Heart left ventricle (tissue), 13 donors: ENCODE measurements around the gene RPL12.

ENCODE experiments used
- POLR2A ChIP-seq, 2 donors: fragments of 450-650 bp; IDR thresholded peaks; one replicate each; pipeline ENCODE4 v1.6.1; 2017; ENCODE audit warnings: antibody characterized with exemption in 2 of 2, mild to moderate bottlenecking in 2 of 2, moderate library complexity in 2 of 2
- TF ChIP-seq, protein P1 (sequence below), 12 donors: fragments of 200-600 bp; sonication (generic) in 4 of 12; IDR thresholded peaks; one replicate each; pipeline versions ENCODE4 v1.5.0 to v1.8.0; 2018 to 2022; ENCODE audit warnings: antibody characterized with exemption in 12 of 12, mild to moderate bottlenecking in 5 of 12
- donor health status: ischemic (EF 13 %, LVEDD 7.1; RV severe dilation, severe dysfunction).
- donor health status: DM: no; HTN: yes; CAD: no.
- donor health status: DM: no; HTN: no; CAD: no.
- donor health status: ischemic (EF 25% LVEDD 6.9; RV normal size, moderate dysfunction).
- donor health status: ischemic (EF 25% LVEDD 5.7; RV mildly dilated, moderate dysfunction).
- donor health status: ischemic (EF 35%, LVEDD 5.7; RV mildly dilated, moderate dysfunction).
- donor health status: nonischemic (EF 11% LVEDD 7.7; RV severe dilation, severe dysfunction).
- donor health status: DM: yes; HTN: yes; CAD: no.
- donor health status: PGD.
- donor health status: ischemic (EF 29% LVEDD 5.4; RV normal size, mild dysfunction).
- donor health status: nonischemic (EF 23%, LVEDD 6.1; RV moderate dilation, normal function).

DNA sequence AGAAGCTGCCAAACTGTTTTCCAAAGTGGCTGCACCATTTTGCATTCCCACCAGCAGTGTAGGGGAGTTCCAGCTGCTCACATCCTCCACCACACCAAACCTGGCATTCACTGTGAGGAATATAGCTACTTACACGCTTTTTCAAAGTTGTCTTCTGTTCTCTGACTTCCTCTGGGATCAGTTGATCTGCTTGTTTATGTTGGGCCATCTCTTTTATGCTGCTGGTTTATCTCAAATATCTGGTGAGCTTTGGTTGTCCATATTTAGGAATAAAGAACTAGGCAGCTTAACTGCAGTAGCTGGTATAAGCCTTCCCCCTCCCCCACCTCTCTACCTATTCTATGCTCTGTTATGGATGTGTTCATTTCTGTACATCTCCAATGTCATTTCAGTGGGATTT is 35.5 kb downstream of the RPL12 start:
- TF ChIP-seq, protein P1, sequence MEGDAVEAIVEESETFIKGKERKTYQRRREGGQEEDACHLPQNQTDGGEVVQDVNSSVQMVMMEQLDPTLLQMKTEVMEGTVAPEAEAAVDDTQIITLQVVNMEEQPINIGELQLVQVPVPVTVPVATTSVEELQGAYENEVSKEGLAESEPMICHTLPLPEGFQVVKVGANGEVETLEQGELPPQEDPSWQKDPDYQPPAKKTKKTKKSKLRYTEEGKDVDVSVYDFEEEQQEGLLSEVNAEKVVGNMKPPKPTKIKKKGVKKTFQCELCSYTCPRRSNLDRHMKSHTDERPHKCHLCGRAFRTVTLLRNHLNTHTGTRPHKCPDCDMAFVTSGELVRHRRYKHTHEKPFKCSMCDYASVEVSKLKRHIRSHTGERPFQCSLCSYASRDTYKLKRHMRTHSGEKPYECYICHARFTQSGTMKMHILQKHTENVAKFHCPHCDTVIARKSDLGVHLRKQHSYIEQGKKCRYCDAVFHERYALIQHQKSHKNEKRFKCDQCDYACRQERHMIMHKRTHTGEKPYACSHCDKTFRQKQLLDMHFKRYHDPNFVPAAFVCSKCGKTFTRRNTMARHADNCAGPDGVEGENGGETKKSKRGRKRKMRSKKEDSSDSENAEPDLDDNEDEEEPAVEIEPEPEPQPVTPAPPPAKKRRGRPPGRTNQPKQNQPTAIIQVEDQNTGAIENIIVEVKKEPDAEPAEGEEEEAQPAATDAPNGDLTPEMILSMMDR (IDR thresholded peaks at IDR 0.05), result no peak
- no peak for TF ChIP-seq POLR2A (IDR thresholded peaks at IDR 0.05)
